COLO668 (cell line): Measurements from ENCODE around the gene WRNIP1.
"Not testable (repeated sequence)": the region's sequence is repeated elsewhere in the genome, so short reads cannot be mapped to it uniquely, and the experiment has no call there.

ENCODE experiments used
- DNase-seq: peaks from one replicate; lab custom pipeline; 2025; ENCODE audit not compliant: unreplicated experiment; lab: John Stamatoyannopoulos, UW

The WRNIP1 gene

GRCh38 chr6:2760882-2761842 lies 4.0 kb upstream of the WRNIP1 start:
- no peak for DNase-seq

- not testable (repeated sequence) for DNase-seq
Measured at GRCh38 chr6:2762868-2763267, 2.3 kb upstream of the WRNIP1 start.

GRCh38 chr6:2763345-2763841 lies 1.8 kb upstream of the WRNIP1 start:
- no peak for DNase-seq

- DNase-seq = no peak
Measured at GRCh38 chr6:2763876-2764540, 1.2 kb upstream of the WRNIP1 start.

GRCh38 chr6:2764610-2765165 lies 505 bp upstream of the WRNIP1 start:
- peak; percentile 61 for DNase-seq

GRCh38 chr6:2765896-2766766 lies 938 bp downstream of the WRNIP1 start:
- DNase-seq = peak; percentile 70

GRCh38 chr6:2766767-2767656 lies 1.8 kb downstream of the WRNIP1 start:
- no peak for DNase-seq

GRCh38 chr6:2767657-2768524 lies 2.7 kb downstream of the WRNIP1 start:
- no peak for DNase-seq

GRCh38 chr6:2768696-2769095 lies 3.5 kb downstream of the WRNIP1 start:
- DNase-seq = no peak

GRCh38 chr6:2770171-2770570 lies 5.0 kb downstream of the WRNIP1 start:
- peak; percentile 70 for DNase-seq

GRCh38 chr6:2771079-2771478 lies 5.9 kb downstream of the WRNIP1 start:
- DNase-seq = peak; percentile 5

GRCh38 chr6:2772840-2773239 lies 7.6 kb downstream of the WRNIP1 start:
- no peak for DNase-seq

GRCh38 chr6:2773449-2773848 lies 8.3 kb downstream of the WRNIP1 start:
- no peak for DNase-seq

- no peak for DNase-seq
Measured at GRCh38 chr6:2775003-2775402, 9.8 kb downstream of the WRNIP1 start.

GRCh38 chr6:2777249-2777648 lies 12.1 kb downstream of the WRNIP1 start:
- no peak for DNase-seq

GRCh38 chr6:2780102-2780737 lies 15.0 kb downstream of the WRNIP1 start:
- DNase-seq = no peak

GRCh38 chr6:2781685-2782355 lies 16.6 kb downstream of the WRNIP1 start:
- no peak for DNase-seq

- DNase-seq = no peak
Measured at GRCh38 chr6:2782356-2782708, 17.1 kb downstream of the WRNIP1 start.
